Spleen (tissue), 11 donors: Measurements from ENCODE around the gene NXN. TPM values are rescaled to one million over a fixed set of nuclear protein-coding genes. Genes with fewer than 3 reads are reported as not detected.
"Not testable (repeated sequence)": the region's sequence is repeated elsewhere in the genome, so short reads cannot be mapped to it uniquely, and the experiment has no call there.

Experiments used
- DNase-seq: peaks from one replicate; pipeline ENCODE4 v3.0.0-alpha.2; 2020
- H3K27ac ChIP-seq, 8 donors: fragments of 200-600 bp; sonication (generic) in 7 of 8; 1 replicate in 4 of 8; 2 replicates in 4 of 8; pipeline versions ENCODE4 v1.5.0 to v1.8.0; 2016 to 2021; ENCODE audit warnings: inconsistent platforms in 4 of 8, mild to moderate bottlenecking in 4 of 8, moderate library complexity in 1 of 8
- H3K27me3 ChIP-seq, 7 donors: fragments of 200-600 bp; sonication (generic) in 6 of 7; replicated peaks in 1 of 7; 1 replicate in 4 of 7; 2 replicates in 3 of 7; pipeline versions ENCODE4 v1.5.0 to v1.8.0; 2016 to 2021; ENCODE audit warnings: inconsistent platforms in 3 of 7, mild to moderate bottlenecking in 1 of 7
- H3K36me3 ChIP-seq, 6 donors: fragments of 200-600 bp; sonication (generic) in 5 of 6; 1 replicate in 4 of 6; 2 replicates in 2 of 6; pipeline versions ENCODE4 v1.5.0 to v1.8.0; 2016 to 2021; ENCODE audit warnings: inconsistent platforms in 2 of 6
- H3K4me1 ChIP-seq, 6 donors: fragments of 200-600 bp; sonication (generic) in 5 of 6; 1 replicate in 3 of 6; 2 replicates in 3 of 6; pipeline versions ENCODE4 v1.5.0 to v1.8.0; 2016 to 2021; ENCODE audit warnings: inconsistent platforms in 3 of 6
- H3K4me3 ChIP-seq, 8 donors: fragments of 200-600 bp; sonication (generic) in 7 of 8; 1 replicate in 4 of 8; 2 replicates in 4 of 8; pipeline versions ENCODE4 v1.5.0 to v1.8.0; 2016 to 2021; ENCODE audit warnings: inconsistent platforms in 4 of 8, mild to moderate bottlenecking in 4 of 8, moderate library complexity in 2 of 8
- H3K9me3 ChIP-seq, 8 donors: fragments of 200-600 bp; sonication (generic) in 7 of 8; 1 replicate in 4 of 8; 2 replicates in 4 of 8; pipeline versions ENCODE4 v1.5.0 to v1.8.0; 2016 to 2021; ENCODE audit warnings: inconsistent platforms in 4 of 8
- POLR2A ChIP-seq, 3 donors: fragments of 450-650 bp; IDR thresholded peaks; one replicate each; pipeline ENCODE4 v1.5.1; 2017; ENCODE audit warnings: antibody characterized with exemption in 3 of 3, mild to moderate bottlenecking in 1 of 3
- POLR2AphosphoS5 ChIP-seq, 3 donors: sonication (generic); formaldehyde crosslinking; IDR thresholded peaks; one replicate each; pipeline ENCODE4 v1.5.1; 2017; ENCODE audit warnings: antibody characterized with exemption in 3 of 3
- WGBS, 5 donors: extraction: QIAGEN DNeasy Blood & Tissue Kit in 3 of 5; methylation state at CpG; one replicate each; pipeline versions ENCODE4 v1.1.5 to v1.1.7; 2013 to 2018; 5-methylcytosine and 5-hydroxymethylcytosine counted together
- intact Hi-C: fragments of 100-400 bp; cut with DNase I; formaldehyde crosslinking; loops from one replicate; pipeline ENCODE4 v1.15.0; 2023; ENCODE audit warnings: low total_unique reads
- polyA plus RNA-seq, 3 donors: library from polyadenylated mRNA; stranded (reverse); fragments of 200-250 nt; gene quantifications; one replicate each; pipeline ENCODE4 v1.2.1, GENCODE V29; 2013
- total RNA-seq, 7 donors: library from RNA; depleted of rRNA in 3 of 7; stranded (reverse); fragments of >200 nt in 3 of 7; fragmentation: NEBNext Ultra II Directional in 4 of 7; extraction: Animal tissue kit (Norgen Biotek cat#: 25700) in 4 of 7; gene quantifications; one replicate each; pipeline versions ENCODE4 v1.1.0 to v1.2.1, GENCODE V29; 2016 to 2021
- TF ChIP-seq, protein P1 (sequence below), 11 experiments: fragments of 200-600 bp in 7 of 11; fragments of 450-650 bp in 4 of 11; sonication (generic) in 4 of 11; IDR thresholded peaks in 8 of 11; conservative IDR thresholded peaks in 3 of 11; 1 replicate in 7 of 11; 2 replicates in 4 of 11; pipeline versions ENCODE4 v1.4.0 to v1.8.0; 2016 to 2021; ENCODE audit warnings: antibody characterized with exemption in 11 of 11, inconsistent platforms in 4 of 11, mild to moderate bottlenecking in 1 of 11
- donor health status: healthy with polysubstance abuse.
- donor health status: DM: no; HTN: no; CAD: no; lungs with moderate emphysema.
- donor health status: DM: no; HTN: no; CAD: no.
- donor health status: Bipolar disorder and iron deficiency.
- donor health status: healthy.
- donor health status: DM: no; HTN: no; CAD: no.
- donor health status: DM: yes; HTN: yes; CAD: no.

The NXN gene
- total and polyA plus RNA-seq, 10 donors = 3.9 to 21.4 (median 10.3) TPM

DNA sequence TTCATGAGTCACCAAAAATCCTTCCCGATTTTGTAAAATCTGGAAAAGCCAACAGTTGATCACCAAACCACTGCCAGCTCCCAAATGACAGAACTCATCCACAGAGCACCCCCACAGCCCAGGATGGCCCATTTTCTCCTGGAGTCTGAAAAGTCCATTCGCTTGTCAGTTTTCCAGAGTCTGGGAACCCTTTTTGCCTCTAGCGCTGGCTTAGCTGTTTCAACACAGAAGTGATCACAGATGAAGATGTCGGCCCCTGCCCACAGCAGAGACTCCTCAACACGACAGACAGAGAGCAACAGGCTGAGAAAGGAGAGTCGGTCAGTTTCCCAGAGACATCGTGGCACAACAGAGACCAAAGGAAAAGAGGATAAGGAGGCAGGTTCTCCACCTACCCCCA, 66.4 kb downstream of the NXN start:
- no peak overlapping the region for H3K27ac ChIP-seq
- DNase-seq = no peak
- no peaks in the 10 kb centered on the region for H3K9me3 ChIP-seq

DNA sequence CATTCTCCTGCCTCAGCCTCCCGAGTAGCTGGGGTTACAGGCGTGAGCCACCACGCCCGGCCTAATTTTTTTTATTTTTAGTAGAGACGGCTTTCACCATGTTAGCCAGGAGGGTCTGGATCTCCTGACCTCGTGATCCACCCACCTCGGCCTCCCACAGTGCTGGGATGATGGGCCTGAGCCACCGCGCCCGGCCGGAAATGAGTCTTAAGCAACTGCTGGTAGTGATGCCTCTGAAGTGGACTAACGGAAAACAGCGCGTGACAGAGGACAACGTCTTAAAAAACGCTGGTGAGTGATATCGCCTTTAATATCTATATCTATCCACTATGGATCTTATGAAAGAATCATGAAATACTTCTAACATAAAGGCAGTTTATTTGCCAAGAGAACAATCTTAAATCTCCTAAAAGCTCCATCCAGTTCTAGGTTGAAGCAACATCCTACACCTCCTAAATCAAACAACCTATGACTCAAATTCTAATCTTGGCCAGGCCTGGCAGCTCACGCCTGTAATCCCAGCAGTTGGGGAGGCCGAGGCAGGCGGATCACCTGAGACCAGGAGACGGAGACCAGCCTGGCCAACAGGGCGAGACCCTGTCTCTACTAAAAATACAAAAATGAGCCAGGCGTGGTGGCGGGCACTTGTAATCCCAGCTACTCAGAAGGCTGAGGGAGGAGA, 69.8 kb downstream of the NXN start:
- Histone ChIP-seq H3K27me3 (peaks cover 0 to 36% (median 0%) of the 10 kb centered on the region in 7 donors), H3K36me3 (no peaks in the 10 kb centered on the region), H3K4me3 (no peak overlapping the region), H3K9me3 (no peaks in the 10 kb centered on the region), H3K27ac (no peak overlapping the region), H3K4me1 (peaks cover 0 to 13% (median 0%) of the 10 kb centered on the region in 6 donors)
- intact Hi-C loops = no loop called here
- no peak for TF ChIP-seq POLR2A (IDR thresholded peaks at IDR 0.05)
- TF ChIP-seq, protein P1, sequence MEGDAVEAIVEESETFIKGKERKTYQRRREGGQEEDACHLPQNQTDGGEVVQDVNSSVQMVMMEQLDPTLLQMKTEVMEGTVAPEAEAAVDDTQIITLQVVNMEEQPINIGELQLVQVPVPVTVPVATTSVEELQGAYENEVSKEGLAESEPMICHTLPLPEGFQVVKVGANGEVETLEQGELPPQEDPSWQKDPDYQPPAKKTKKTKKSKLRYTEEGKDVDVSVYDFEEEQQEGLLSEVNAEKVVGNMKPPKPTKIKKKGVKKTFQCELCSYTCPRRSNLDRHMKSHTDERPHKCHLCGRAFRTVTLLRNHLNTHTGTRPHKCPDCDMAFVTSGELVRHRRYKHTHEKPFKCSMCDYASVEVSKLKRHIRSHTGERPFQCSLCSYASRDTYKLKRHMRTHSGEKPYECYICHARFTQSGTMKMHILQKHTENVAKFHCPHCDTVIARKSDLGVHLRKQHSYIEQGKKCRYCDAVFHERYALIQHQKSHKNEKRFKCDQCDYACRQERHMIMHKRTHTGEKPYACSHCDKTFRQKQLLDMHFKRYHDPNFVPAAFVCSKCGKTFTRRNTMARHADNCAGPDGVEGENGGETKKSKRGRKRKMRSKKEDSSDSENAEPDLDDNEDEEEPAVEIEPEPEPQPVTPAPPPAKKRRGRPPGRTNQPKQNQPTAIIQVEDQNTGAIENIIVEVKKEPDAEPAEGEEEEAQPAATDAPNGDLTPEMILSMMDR (IDR thresholded peaks at IDR 0.05 in 8 of 11, conservative IDR thresholded peaks at IDR 0.05 in 3 of 11) = no peak
- no peak for TF ChIP-seq POLR2AphosphoS5 (IDR thresholded peaks at IDR 0.05)
- no peak for DNase-seq
- WGBS, 5 donors = 81 to 93% (median 88%) methylated on average over 24 of the region's 24 CpGs

More for the DNA sequence above, 66.4 kb downstream of the NXN start:
- peaks cover 0 to 15% (median 2%) of the 10 kb centered on the region in 6 donors for H3K4me1 ChIP-seq
- H3K36me3 ChIP-seq = no peaks in the 10 kb centered on the region
- TF ChIP-seq POLR2A (IDR thresholded peaks at IDR 0.05) = no peak
- TF ChIP-seq, protein P1 (IDR thresholded peaks at IDR 0.05 in 8 of 11, conservative IDR thresholded peaks at IDR 0.05 in 3 of 11) = no peak
- TF ChIP-seq POLR2AphosphoS5 (IDR thresholded peaks at IDR 0.05) = no peak
- H3K4me3 ChIP-seq = no peak overlapping the region
- intact Hi-C loops = no loop called here
- H3K27me3 ChIP-seq = peaks cover 0 to 17% (median 0%) of the 10 kb centered on the region in 7 donors
- WGBS, 5 donors = 83 to 95% (median 90%) methylated on average over 7 of the region's 7 CpGs

DNA sequence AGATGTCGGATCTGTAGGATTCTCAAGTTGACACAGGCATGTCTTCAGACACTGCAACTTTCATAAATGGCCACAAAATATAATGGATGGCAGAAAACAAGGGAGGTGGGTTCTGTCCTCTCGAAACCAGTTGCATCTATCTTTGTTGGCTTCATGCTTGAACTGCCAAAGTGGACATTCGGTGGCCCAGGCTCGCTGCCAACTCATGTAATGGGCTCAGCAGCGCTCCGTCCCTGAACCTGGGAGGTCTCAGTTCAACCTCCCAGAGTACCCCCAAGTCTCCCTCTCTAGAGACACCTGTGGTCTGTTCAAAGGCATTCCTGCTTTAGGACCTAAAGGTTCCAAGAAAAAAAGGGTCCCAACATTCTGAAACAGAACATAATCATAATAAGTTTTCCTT, 71.9 kb downstream of the NXN start:
- Histone ChIP-seq H3K36me3 (no peaks in the 10 kb centered on the region), H3K4me3 (no peak overlapping the region), H3K27me3 (peaks cover 0 to 43% (median 0%) of the 10 kb centered on the region in 7 donors), H3K27ac (no peak overlapping the region), H3K9me3 (no peaks in the 10 kb centered on the region), H3K4me1 (peaks cover 0 to 13% (median 0%) of the 10 kb centered on the region in 6 donors)
- DNase-seq = no peak
- 72 to 91% (median 87%) methylated on average over 6 of the region's 6 CpGs for WGBS, 5 donors
- TF ChIP-seq POLR2AphosphoS5 (IDR thresholded peaks at IDR 0.05) = no peak
- no peak for TF ChIP-seq POLR2A (IDR thresholded peaks at IDR 0.05)
- TF ChIP-seq, protein P1 (IDR thresholded peaks at IDR 0.05 in 8 of 11, conservative IDR thresholded peaks at IDR 0.05 in 3 of 11) = no peak
- intact Hi-C loops = no loop called here

DNA sequence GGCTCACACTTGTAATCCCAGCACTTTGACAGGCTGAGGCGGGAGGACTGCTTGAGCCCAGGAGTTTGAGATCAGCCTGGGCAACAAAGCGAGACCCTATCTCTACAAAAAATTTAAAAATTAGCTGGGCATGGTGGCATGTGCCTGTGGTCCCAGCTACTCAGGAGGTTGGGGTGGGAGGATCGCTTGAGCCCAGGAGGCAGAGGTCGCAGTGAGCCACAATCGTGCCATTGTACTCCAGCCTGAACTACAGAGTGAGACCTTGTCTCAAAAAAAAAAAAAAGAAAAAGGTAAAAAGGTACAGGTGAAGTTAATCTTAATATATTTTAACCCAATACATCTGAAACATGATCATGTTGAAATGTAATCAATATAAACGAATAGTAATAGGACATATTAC, 73.9 kb downstream of the NXN start:
- H3K27ac ChIP-seq, H3K4me3 ChIP-seq, H3K36me3 ChIP-seq, DNase-seq, H3K9me3 ChIP-seq, intact Hi-C loops: not testable (repeated sequence)
- Histone ChIP-seq H3K4me1 (peaks cover 0 to 22% (median 5%) of the 10 kb centered on the region in 6 donors), H3K27me3 (peaks cover 0 to 58% (median 0%) of the 10 kb centered on the region in 7 donors)
- 90 to 95% (median 90%) methylated on average over 6 of the region's 6 CpGs for WGBS, 5 donors
